Measurements from ENCODE around the gene NHLRC4.

- TF ChIP-seq CTCF (IDR thresholded peaks at IDR 0.05): no peak
- no peak for TF ChIP-seq EZH2 (IDR thresholded peaks at IDR 0.05; ENCODE audit: borderline replicate concordance, insufficient read depth, low read depth, low read length, poor library complexity, severe bottlenecking)
Measured at GRCh38 chr16:569445-570254, 2.8 kb downstream of the NHLRC4 start, which contains the start of gene PIGQ.
